Immature natural killer cell (primary cell): Measurements from ENCODE around the gene NUBP2. TPM values are rescaled to one million over a fixed set of nuclear protein-coding genes. Genes with fewer than 3 reads are reported as not detected.
A peak's percentile ranks its signal among the peaks of the same experiment; 100 is the strongest.

Experiments used
- DNase-seq, 3 donors: peaks; one replicate each; pipeline ENCODE4 v3.0.0; 2022; ENCODE audit warnings: mixed read lengths in 1 of 3
- H3K27ac Mint-ChIP-seq, 6 donors: one replicate each; pipeline ENCODE4 v1.8.0; 2020; ENCODE audit warnings: mixed read lengths in 6 of 6, mild to moderate bottlenecking in 5 of 6, inconsistent platforms in 4 of 6, moderate library complexity in 3 of 6
- H3K27me3 Mint-ChIP-seq, 3 donors: one replicate each; pipeline ENCODE4 v1.8.0; 2020 to 2021; ENCODE audit warnings: low read depth in 3 of 3, mild to moderate bottlenecking in 3 of 3, mixed read lengths in 3 of 3, moderate library complexity in 3 of 3, inconsistent platforms in 1 of 3
- H3K36me3 Mint-ChIP-seq, 3 donors: one replicate each; pipeline ENCODE4 v1.8.0; 2020; ENCODE audit warnings: mixed read lengths in 3 of 3, inconsistent platforms in 2 of 3, mild to moderate bottlenecking in 2 of 3
- H3K4me1 Mint-ChIP-seq, 2 donors: one replicate each; pipeline ENCODE4 v1.8.0; 2020; ENCODE audit warnings: inconsistent platforms in 2 of 2, mild to moderate bottlenecking in 2 of 2, mixed read lengths in 2 of 2, moderate library complexity in 1 of 2
- H3K4me3 Mint-ChIP-seq, 5 donors: one replicate each; pipeline ENCODE4 v1.8.0; 2020; ENCODE audit warnings: mild to moderate bottlenecking in 5 of 5, mixed read lengths in 5 of 5, inconsistent platforms in 3 of 5, moderate library complexity in 3 of 5
- H3K9me3 Mint-ChIP-seq, 6 donors: one replicate each; pipeline ENCODE4 v1.8.0; 2020; ENCODE audit warnings: mild to moderate bottlenecking in 6 of 6, mixed read lengths in 6 of 6, inconsistent platforms in 4 of 6, moderate library complexity in 3 of 6
- polyA plus RNA-seq, 3 donors: library from polyadenylated mRNA; unstranded; fragments of 300-500 nt; fragmentation: Illumina TruSeq; gene quantifications; one replicate each; pipeline ENCODE4 v1.2.3, GENCODE V29; 2021

Gene NUBP2
- polyA plus RNA-seq, 3 donors from 2014 or later = 106 to 151 (median 127) TPM

DNA sequence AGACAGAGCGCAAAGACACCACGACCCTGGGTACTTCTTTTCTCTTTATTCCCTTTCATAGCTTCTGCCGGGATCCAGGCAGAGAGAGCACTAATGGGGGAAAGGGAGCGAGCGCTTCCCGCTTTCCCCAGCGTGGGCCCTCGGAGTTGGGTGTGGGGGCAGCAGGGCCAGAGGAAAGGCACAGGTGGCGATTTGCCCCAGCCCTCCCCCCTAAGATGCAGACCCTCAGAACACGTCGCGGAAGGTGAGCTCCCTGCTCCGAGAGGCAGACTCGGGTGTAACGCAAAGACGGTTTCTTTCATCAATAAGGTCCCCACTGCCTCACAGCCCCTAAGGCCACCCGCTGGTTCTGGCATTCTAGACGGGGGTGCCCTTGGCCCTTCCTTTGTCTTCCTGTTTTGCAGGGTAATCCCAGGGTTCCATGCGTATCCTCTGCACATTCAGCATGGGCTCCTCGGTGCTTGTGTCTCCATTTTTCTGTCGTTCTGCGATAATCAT lies 10.8 kb upstream of the NUBP2 start:
- Mint-ChIP-seq H3K27ac (peak overlapping the region; percentile 85 to 94 (median 92)), H3K4me1 (peaks cover 14 to 21% of the 10 kb centered on the region in 2 donors), H3K9me3 (no peaks in the 10 kb centered on the region), H3K27me3 (peaks cover 4 to 10% (median 7%) of the 10 kb centered on the region in 3 donors), H3K4me3 (peak overlapping the region; percentile 93 to 96 (median 95)), H3K36me3 (no peaks in the 10 kb centered on the region)
- no peak for DNase-seq

GRCh38 chr16:1772362-1772907 lies 10.3 kb upstream of the NUBP2 start, which contains the start of gene EME2:
EME2 (plus strand) TSS chr16:1772810; CDS start chr16:1773228, 418 bp downstream.
- H3K4me3 Mint-ChIP-seq = peak within 1 kb of the TSS; percentile 93 to 96 (median 95)
- H3K4me1 Mint-ChIP-seq = peaks cover 14 to 21% of the 10 kb centered on the region in 2 donors
- peak in 2 of 3 donors; percentile 27 to 34 for DNase-seq
- H3K36me3 Mint-ChIP-seq = no peaks in the 10 kb centered on the region
- H3K27ac Mint-ChIP-seq = peak within 1 kb of the TSS; percentile 85 to 94 (median 92)
- H3K27me3 Mint-ChIP-seq = peaks cover 4 to 10% (median 7%) of the 10 kb centered on the region in 3 donors
- no peaks in the 10 kb centered on the region for H3K9me3 Mint-ChIP-seq

GRCh38 chr16:1772908-1773702 lies 9.7 kb upstream of the NUBP2 start, which contains the start of gene MRPS34:
MRPS34 (minus strand) TSS chr16:1773134; CDS start chr16:1773119, 15 bp downstream.
- Mint-ChIP-seq H3K27me3 (peaks cover 4 to 10% (median 9%) of the 10 kb centered on the region in 3 donors), H3K9me3 (no peaks in the 10 kb centered on the region), H3K27ac (peak within 1 kb of the TSS; percentile 85 to 94 (median 92)), H3K4me1 (peaks cover 14 to 21% of the 10 kb centered on the region in 2 donors), H3K36me3 (no peaks in the 10 kb centered on the region), H3K4me3 (peak within 1 kb of the TSS; percentile 93 to 96 (median 95))
- DNase-seq = peak; percentile 78 to 82 (median 81)

DNA sequence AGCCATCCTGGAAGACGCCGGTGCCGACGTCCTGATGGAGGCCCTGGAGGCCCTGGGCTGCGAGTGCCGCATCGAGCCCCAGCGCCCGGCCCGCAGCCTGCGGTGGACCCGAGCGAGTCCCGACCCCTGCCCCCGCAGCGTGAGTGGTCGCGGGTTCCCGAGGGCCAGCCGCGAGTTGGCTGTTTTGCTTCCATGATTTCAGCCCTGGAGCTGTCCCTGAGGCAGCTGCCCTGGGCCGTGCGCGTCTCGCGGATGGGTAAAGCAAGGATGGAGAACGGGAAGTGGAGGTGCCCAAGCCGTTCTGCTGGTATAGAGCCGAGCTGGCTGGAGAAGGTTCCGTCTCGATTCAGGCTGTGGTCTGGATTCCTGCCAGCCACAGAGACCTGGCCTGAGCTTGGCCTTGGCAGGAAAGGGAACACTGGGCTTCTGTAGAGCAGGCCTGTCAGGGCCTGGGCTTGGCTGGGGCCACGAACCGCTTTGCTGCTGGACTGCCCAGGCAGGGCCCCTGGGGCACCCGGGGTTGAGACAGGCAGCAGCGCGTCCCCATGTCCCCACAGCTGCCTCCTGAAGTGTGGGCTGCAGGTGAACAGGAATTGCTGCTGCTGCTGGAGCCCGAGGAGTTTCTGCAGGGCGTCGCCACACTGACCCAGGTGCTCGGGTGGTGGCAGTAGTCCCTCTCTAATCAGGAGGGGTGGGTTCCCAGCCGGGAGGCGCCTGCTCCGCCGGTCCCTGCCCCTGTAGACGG lies 8.9 kb upstream of the NUBP2 start:
- peak overlapping the region; percentile 72 to 95 (median 93) for H3K4me3 Mint-ChIP-seq
- H3K27me3 Mint-ChIP-seq = peaks cover 6 to 10% (median 9%) of the 10 kb centered on the region in 3 donors
- no peaks in the 10 kb centered on the region for H3K36me3 Mint-ChIP-seq
- DNase-seq = no peak
- no peaks in the 10 kb centered on the region for H3K9me3 Mint-ChIP-seq
- peaks cover 14 to 21% of the 10 kb centered on the region in 2 donors for H3K4me1 Mint-ChIP-seq
- peak overlapping the region in 5 of 6 donors; percentile 17 to 70 (median 55) for H3K27ac Mint-ChIP-seq

GRCh38 chr16:1774448-1774780 lies 8.3 kb upstream of the NUBP2 start:
- no peak for DNase-seq
- no peaks in the 10 kb centered on the region for H3K9me3 Mint-ChIP-seq
- H3K27ac Mint-ChIP-seq = no peak overlapping the region
- peak overlapping the region in 3 of 5 donors; percentile 27 to 93 (median 40) for H3K4me3 Mint-ChIP-seq
- peaks cover 14 to 21% of the 10 kb centered on the region in 2 donors for H3K4me1 Mint-ChIP-seq
- peaks cover 9 to 12% (median 11%) of the 10 kb centered on the region in 3 donors for H3K27me3 Mint-ChIP-seq
- H3K36me3 Mint-ChIP-seq = no peaks in the 10 kb centered on the region

DNA sequence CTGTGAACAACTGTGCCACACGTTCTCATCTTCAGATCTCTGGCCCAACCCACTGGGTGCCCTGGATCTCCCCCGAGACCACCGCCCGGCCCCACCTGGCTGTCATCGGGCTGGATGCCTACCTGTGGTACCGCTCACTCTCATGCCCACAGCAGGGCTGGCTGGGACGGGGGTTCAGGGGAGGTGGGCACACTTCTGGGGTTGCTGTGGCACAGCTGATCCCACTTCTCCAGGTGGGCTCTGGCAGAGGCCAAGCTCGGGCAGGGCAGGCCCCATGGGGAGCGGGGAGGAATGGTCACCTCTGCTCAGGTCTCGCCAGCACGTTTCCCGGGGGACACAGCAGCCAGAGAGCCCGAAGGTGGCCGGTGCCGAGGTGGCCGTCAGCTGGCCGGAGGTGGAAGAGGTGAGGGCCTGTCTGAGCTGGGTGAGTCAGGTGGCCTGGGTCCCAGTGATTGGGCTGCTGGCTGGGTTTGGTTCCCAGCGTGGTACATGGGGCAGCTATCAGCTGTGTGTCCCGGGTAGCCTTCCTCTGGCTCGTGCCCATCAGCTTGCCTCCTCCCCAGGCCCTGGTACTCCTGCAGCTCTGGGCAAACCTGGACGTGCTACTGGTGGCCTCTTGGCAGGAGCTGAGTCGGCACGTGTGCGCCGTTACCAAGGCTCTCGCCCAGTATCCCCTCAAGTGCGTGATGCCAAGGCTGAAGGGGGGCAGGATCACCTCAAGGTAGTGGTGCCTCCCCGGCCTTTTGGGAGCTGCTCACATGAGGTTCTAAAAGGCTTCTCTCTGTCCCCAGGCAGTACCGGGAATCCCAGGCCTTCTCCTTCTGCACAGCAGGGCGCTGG lies 7.5 kb upstream of the NUBP2 start:
- Mint-ChIP-seq H3K27ac (no peak overlapping the region), H3K27me3 (peaks cover 8 to 12% (median 9%) of the 10 kb centered on the region in 3 donors), H3K4me1 (peaks cover 13 to 18% of the 10 kb centered on the region in 2 donors), H3K4me3 (peak overlapping the region in 3 of 5 donors; percentile 27 to 55 (median 36)), H3K36me3 (no peaks in the 10 kb centered on the region), H3K9me3 (no peaks in the 10 kb centered on the region)
- no peak for DNase-seq

DNA sequence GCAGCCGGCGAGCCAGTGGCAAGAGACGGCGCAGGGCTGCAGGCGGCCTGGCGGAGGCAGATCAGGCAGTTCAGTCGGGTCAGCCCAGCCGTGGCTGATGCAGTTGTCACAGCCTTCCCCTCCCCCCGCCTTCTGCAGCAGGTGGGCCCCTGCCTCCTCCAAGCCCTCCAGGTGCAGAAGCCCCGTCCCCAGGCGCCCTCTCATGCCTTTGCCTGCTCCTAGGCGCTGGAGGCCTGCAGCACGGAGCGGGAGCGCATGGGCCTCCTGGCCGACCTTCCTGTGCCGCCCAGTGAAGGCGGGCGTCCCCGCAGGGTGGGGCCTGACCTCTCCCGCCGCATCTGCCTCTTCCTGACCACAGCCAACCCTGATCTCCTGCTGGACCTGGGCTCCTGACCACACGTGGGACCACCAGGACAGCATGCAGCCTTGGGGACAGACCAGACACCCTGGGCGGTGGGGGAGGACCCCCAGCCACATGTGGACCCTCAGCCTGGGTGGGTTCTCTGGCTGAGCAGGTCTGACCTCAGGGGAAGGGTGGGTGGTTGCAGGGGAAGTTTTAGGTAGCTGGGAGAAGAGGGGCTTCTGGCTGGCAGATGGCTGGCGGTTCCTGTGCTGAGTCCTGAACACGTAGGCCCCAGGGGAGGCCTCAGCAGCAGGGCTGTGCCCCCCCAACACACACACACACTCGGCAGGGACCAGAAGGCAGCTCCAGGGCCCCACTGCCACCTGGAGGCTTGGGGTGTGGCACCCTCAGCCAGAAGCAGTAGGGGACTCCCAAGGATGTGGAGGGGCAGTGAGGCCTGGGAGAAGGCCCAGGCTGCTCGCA lies 6.7 kb upstream of the NUBP2 start:
- no peak for DNase-seq
- Mint-ChIP-seq H3K9me3 (no peaks in the 10 kb centered on the region), H3K27ac (peak overlapping the region in 1 of 6 donors; percentile 13), H3K4me1 (peaks cover 11 to 17% of the 10 kb centered on the region in 2 donors), H3K36me3 (no peaks in the 10 kb centered on the region), H3K4me3 (no peak overlapping the region), H3K27me3 (peaks cover 8 to 9% (median 9%) of the 10 kb centered on the region in 3 donors)

DNA sequence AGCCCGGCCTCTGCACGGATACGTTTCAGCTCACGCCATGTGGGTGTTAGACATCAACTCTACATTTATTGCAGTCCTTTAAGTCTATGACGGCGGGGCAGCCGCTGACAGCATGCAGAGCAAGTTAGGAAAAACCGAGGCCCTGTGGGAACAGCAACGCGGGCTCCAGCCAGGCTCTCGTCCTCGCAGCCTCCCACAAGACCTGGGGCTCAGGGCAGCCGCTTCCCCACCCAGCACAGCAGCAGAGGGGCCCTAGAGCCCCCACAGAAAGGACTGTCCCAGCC lies 6.1 kb upstream of the NUBP2 start:
- no peak for DNase-seq
- Mint-ChIP-seq H3K27ac (no peak overlapping the region), H3K4me3 (no peak overlapping the region)

DNA sequence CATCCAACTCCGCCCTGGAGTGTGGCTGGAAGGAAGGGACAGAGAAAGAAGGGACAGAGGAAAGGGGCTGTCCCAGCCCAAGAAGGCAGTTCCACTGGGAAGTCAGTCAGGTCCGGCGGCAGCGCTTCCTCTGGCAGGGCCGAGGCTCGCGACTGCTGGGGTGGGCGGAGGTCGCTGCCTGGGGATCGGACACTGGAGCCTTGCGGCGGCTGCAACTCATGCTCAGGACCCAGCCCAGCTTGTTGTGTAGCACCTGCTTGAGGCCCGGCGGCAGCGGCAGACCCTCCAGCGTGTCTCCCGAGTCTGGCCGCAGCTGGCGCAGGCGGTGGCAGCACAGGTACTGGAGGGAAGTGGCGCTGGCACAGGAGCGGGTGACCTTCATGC lies 5.8 kb upstream of the NUBP2 start:
- Mint-ChIP-seq H3K4me1 (peaks cover 16 to 22% of the 10 kb centered on the region in 2 donors), H3K27ac (no peak overlapping the region), H3K36me3 (no peaks in the 10 kb centered on the region), H3K9me3 (no peaks in the 10 kb centered on the region), H3K4me3 (no peak overlapping the region), H3K27me3 (peaks cover 6 to 10% (median 7%) of the 10 kb centered on the region in 3 donors)
- DNase-seq = no peak

More for the DNA sequence above, 6.1 kb upstream of the NUBP2 start:
- Mint-ChIP-seq H3K27me3 (peaks cover 8 to 9% (median 9%) of the 10 kb centered on the region in 3 donors), H3K36me3 (no peaks in the 10 kb centered on the region), H3K9me3 (no peaks in the 10 kb centered on the region), H3K4me1 (peaks cover 16 to 23% of the 10 kb centered on the region in 2 donors)

- Mint-ChIP-seq H3K36me3 (no peaks in the 10 kb centered on the region), H3K4me3 (no peak overlapping the region)
- DNase-seq = no peak
Observed at GRCh38 chr16:1777375-1778199, 5.2 kb upstream of the NUBP2 start.

DNA sequence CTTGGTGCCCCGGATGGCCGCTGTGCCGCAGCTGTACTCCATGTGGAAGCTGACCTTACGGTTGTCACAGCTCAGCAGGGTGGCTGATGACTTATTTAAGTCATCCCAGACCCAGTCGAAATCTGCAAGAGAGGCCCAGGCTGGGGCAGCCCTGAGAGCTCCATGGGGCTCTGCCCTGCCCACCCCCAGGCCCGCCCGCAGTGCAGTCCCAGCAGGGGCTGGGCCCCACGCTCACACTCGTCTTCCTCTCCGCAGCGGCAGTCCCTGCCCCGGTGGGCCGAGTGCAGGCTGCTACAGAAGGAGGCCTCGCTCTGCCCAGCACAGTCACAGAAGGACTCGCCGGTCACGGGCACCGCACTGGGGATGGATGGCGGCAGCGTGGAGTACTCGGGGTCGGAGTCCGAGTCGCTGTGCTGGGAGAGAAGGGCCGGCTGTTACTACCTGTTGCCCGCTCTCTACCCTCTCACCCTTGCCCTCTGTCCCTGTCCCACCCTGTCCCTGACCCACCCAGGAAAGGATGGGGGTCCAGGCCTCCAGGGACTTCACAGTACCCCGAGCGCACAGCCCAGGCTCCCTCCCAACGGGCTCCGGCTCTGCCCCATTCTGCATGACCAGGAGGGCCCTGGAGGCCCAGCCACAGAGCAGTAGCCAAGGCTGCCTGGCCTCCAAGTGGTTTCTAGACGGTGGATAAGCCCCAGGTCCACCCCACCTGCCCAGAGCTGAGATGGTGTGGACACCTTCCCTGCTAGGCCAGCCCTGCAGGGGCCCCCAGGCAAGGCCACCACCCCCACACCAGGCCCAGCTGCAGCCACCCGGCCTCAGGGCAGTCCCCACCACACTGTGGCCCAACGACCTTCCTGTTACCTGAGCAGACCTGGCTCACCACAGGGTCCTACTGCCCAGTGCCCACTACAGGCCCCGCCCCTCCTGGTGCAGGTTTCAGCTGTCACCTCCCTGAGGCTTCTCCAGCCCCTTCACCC lies 4.3 kb upstream of the NUBP2 start:
- Mint-ChIP-seq H3K36me3 (no peaks in the 10 kb centered on the region), H3K27ac (peak overlapping the region in 1 of 6 donors; percentile 69), H3K4me1 (peaks cover 17 to 23% of the 10 kb centered on the region in 2 donors), H3K9me3 (no peaks in the 10 kb centered on the region), H3K27me3 (peaks cover 7 to 12% (median 10%) of the 10 kb centered on the region in 3 donors), H3K4me3 (no peak overlapping the region)
- DNase-seq = no peak

More at GRCh38 chr16:1777375-1778199, 5.2 kb upstream of the NUBP2 start:
- Mint-ChIP-seq H3K9me3 (no peaks in the 10 kb centered on the region), H3K4me1 (peaks cover 12 to 18% of the 10 kb centered on the region in 2 donors), H3K27me3 (peaks cover 5 to 13% (median 7%) of the 10 kb centered on the region in 3 donors), H3K27ac (no peak overlapping the region)
